HG02571 (cell line): ENCODE measurements around the gene PTF1A.

Experiments used
- ATAC-seq: cut with Tn5 transposase; IDR thresholded peaks from one replicate; pipeline ENCODE4 v1.9.1; 2021; ENCODE audit warnings: mild to moderate bottlenecking, moderate library complexity; ENCODE audit not compliant: unreplicated experiment

Gene PTF1A

GRCh38 chr10:23191764-23192711, at the start of gene PTF1A:
Gene PTF1A (plus strand): TSS chr10:23192312. CDS start chr10:23192531, 219 bp downstream.
- no peak for ATAC-seq

GRCh38 chr10:23146258-23146657, 45.9 kb upstream of the PTF1A start:
- no peak for ATAC-seq

- ATAC-seq = no peak
Measured at GRCh38 chr10:23147035-23147434, 45.1 kb upstream of the PTF1A start.

- ATAC-seq = no peak
Measured at GRCh38 chr10:23148214-23148613, 43.9 kb upstream of the PTF1A start.

- ATAC-seq = no peak
Measured at GRCh38 chr10:23150091-23150490, 42.0 kb upstream of the PTF1A start.

GRCh38 chr10:23150610-23151009, 41.5 kb upstream of the PTF1A start:
- no peak for ATAC-seq

- no peak for ATAC-seq
Measured at GRCh38 chr10:23151071-23151470, 41.0 kb upstream of the PTF1A start.

GRCh38 chr10:23155169-23155568, 36.9 kb upstream of the PTF1A start:
- ATAC-seq = no peak

GRCh38 chr10:23156447-23157150, 35.5 kb upstream of the PTF1A start:
- ATAC-seq = no peak

GRCh38 chr10:23157239-23157681, 34.9 kb upstream of the PTF1A start:
- no peak for ATAC-seq

GRCh38 chr10:23157691-23158369, 34.3 kb upstream of the PTF1A start:
- peak; percentile 59 for ATAC-seq

- no peak for ATAC-seq
Measured at GRCh38 chr10:23158370-23158769, 33.7 kb upstream of the PTF1A start.

GRCh38 chr10:23171232-23171876, 20.8 kb upstream of the PTF1A start:
- no peak for ATAC-seq

- ATAC-seq = no peak
Measured at GRCh38 chr10:23172429-23173213, 19.5 kb upstream of the PTF1A start.

GRCh38 chr10:23173214-23174073, 18.7 kb upstream of the PTF1A start:
- no peak for ATAC-seq

GRCh38 chr10:23174074-23174976, 17.8 kb upstream of the PTF1A start:
- ATAC-seq = no peak

GRCh38 chr10:23174977-23175512, 17.1 kb upstream of the PTF1A start:
- ATAC-seq = no peak

GRCh38 chr10:23186178-23186577, 5.9 kb upstream of the PTF1A start:
- no peak for ATAC-seq
